Duodenal mucosa (tissue), 2 donors: ENCODE results near the gene ARHGEF10L.

ENCODE experiments used
- H3K27ac ChIP-seq: one replicate; pipeline ENCODE4 v1.7.0; 2013; ENCODE audit warnings: low read depth, low read length
- H3K27me3 ChIP-seq, 2 donors: one replicate each; pipeline ENCODE4 v1.7.0; 2013; ENCODE audit warnings: low read length in 2 of 2, control low read depth in 1 of 2; ENCODE audit not compliant: insufficient read depth in 2 of 2, control insufficient read depth in 1 of 2
- H3K36me3 ChIP-seq, 2 donors: one replicate each; pipeline ENCODE4 v1.7.0; 2013; ENCODE audit warnings: low read length in 2 of 2, control low read depth in 1 of 2; ENCODE audit not compliant: insufficient read depth in 2 of 2, control insufficient read depth in 1 of 2
- H3K4me1 ChIP-seq, 2 donors: one replicate each; pipeline ENCODE4 v1.7.0; 2013; ENCODE audit warnings: low read length in 2 of 2, control low read depth in 1 of 2; ENCODE audit not compliant: insufficient read depth in 2 of 2, control insufficient read depth in 1 of 2
- H3K4me3 ChIP-seq, 2 donors: one replicate each; pipeline ENCODE4 v1.7.0; 2013; ENCODE audit warnings: low read length in 2 of 2, low read depth in 1 of 2
- H3K9ac ChIP-seq, 2 donors: one replicate each; pipeline ENCODE4 v1.7.0; 2013; ENCODE audit warnings: low read length in 2 of 2, low read depth in 1 of 2
- H3K9me3 ChIP-seq, 2 donors: one replicate each; pipeline ENCODE4 v1.7.0; 2013; ENCODE audit warnings: low read length in 2 of 2, control low read depth in 1 of 2; ENCODE audit not compliant: control insufficient read depth in 1 of 2

The ARHGEF10L gene

GRCh38 chr1:17610713-17611112 is 71.2 kb downstream of the ARHGEF10L start:
- H3K27ac ChIP-seq: no peak overlapping the region
- no peaks in the 10 kb centered on the region for H3K27me3 ChIP-seq
- H3K36me3 ChIP-seq: peaks cover 35 to 76% of the 10 kb centered on the region in 2 donors
- H3K9ac ChIP-seq: no peak overlapping the region
- H3K4me3 ChIP-seq: no peak overlapping the region
- no peaks in the 10 kb centered on the region for H3K9me3 ChIP-seq
- no peaks in the 10 kb centered on the region for H3K4me1 ChIP-seq

GRCh38 chr1:17611991-17612390 is 72.5 kb downstream of the ARHGEF10L start:
- no peaks in the 10 kb centered on the region for H3K27me3 ChIP-seq
- no peak overlapping the region for H3K4me3 ChIP-seq
- no peaks in the 10 kb centered on the region for H3K9me3 ChIP-seq
- no peak overlapping the region for H3K9ac ChIP-seq
- H3K36me3 ChIP-seq: peaks cover 37 to 89% of the 10 kb centered on the region in 2 donors
- no peak overlapping the region for H3K27ac ChIP-seq
- no peaks in the 10 kb centered on the region for H3K4me1 ChIP-seq

DNA sequence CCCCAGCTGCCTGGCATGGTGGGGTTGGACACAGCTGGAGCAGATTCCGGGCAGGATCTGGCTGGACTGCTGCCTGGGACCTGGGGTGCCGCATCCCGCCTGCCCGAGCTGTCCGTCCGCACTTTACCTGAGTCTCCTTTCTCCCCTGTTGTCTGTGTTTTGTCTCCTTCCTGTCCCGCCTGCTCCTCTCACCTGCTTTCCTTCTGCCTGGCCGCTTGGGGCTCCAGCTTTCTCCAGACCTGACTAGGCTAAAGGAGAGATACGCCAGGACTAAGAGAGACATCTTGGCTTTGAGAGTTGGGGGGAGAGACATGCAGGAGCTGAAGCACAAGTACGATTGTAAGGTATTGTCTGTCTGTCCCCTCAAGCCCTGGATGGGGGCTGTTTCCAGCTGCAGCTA is 73.3 kb downstream of the ARHGEF10L start:
- H3K4me3 ChIP-seq: no peak overlapping the region
- no peaks in the 10 kb centered on the region for H3K9me3 ChIP-seq
- no peaks in the 10 kb centered on the region for H3K4me1 ChIP-seq
- no peak overlapping the region for H3K27ac ChIP-seq
- no peak overlapping the region for H3K9ac ChIP-seq
- H3K36me3 ChIP-seq: peaks cover 43 to 92% of the 10 kb centered on the region in 2 donors
- no peaks in the 10 kb centered on the region for H3K27me3 ChIP-seq

DNA sequence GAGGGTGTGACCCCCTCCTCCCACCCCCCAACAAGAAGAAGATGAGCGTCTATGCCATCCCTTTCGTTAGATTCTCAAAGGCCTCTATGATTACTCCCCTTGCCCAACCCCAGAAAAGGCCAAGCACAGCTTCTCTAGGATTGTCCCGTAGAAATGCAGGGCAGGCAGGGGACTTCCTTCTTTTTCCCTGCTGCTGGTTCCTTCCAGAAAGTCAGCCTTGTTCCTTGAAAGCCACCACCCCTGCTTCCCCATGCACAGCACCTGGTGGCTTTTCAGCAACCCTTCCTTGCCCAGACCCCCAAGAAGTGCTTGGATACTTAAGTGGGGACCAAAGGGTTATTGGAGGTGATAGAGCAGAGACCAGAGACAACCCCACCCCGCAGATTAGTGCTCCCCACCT is 75.1 kb downstream of the ARHGEF10L start:
- Histone ChIP-seq H3K9me3 (no peaks in the 10 kb centered on the region), H3K4me1 (no peaks in the 10 kb centered on the region), H3K4me3 (no peak overlapping the region), H3K27ac (no peak overlapping the region), H3K9ac (no peak overlapping the region), H3K36me3 (peaks cover 39 to 93% of the 10 kb centered on the region in 2 donors), H3K27me3 (no peaks in the 10 kb centered on the region)

DNA sequence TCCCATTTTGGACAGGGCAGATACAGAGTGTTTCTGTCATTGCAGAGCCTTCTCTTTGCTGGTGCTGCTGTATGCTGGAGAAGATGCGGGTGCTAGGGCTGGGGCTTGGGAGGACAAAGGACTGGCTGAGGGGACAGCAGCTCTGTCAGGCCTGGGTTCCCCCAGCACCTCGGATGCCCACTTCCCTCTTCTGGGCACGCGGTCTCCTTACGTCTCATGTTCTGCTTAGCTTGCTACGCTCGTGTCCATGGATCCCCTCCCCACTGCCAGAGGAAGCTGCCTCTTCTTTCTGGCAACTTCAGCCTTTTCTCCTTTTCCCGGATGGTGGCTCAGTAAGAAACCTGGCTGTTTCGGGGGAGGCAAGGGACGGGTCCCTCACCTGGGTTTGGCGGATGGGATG is 75.7 kb downstream of the ARHGEF10L start:
- no peak overlapping the region for H3K9ac ChIP-seq
- H3K4me3 ChIP-seq: no peak overlapping the region
- peaks cover 34 to 90% of the 10 kb centered on the region in 2 donors for H3K36me3 ChIP-seq
- no peaks in the 10 kb centered on the region for H3K9me3 ChIP-seq
- no peaks in the 10 kb centered on the region for H3K4me1 ChIP-seq
- H3K27me3 ChIP-seq: no peaks in the 10 kb centered on the region
- no peak overlapping the region for H3K27ac ChIP-seq

GRCh38 chr1:17615959-17616358 is 76.5 kb downstream of the ARHGEF10L start:
- Histone ChIP-seq H3K27me3 (no peaks in the 10 kb centered on the region), H3K4me1 (no peaks in the 10 kb centered on the region), H3K27ac (no peak overlapping the region), H3K36me3 (peaks cover 32 to 90% of the 10 kb centered on the region in 2 donors), H3K4me3 (no peak overlapping the region), H3K9ac (no peak overlapping the region), H3K9me3 (no peaks in the 10 kb centered on the region)

DNA sequence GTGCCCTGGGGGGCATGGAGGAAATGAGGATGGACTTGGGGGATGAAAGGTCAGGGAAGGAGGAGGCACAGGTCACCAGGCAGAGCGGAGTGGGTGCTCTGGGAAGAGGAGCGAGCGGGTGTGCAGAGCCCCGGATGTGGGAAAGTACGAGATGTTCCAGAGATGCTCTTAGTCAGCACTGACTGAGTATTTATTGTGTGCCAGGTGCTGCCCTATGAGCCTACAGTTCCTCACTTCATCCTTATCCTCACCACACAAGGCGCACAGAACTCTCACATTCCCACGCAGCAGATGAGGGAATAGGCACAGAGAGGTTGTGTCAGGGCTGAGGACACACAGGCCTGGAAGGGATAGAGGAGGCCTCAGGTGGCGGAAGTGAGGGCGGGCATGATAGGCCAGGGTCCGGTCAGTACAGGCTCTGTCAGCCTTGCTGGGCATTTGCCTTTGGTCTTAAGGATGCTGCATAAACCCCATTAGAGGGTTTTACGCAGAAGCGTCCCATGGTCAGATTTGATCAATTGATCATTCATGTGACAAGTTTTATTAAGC is 77.3 kb downstream of the ARHGEF10L start:
- Histone ChIP-seq H3K27me3 (no peaks in the 10 kb centered on the region), H3K27ac (no peak overlapping the region), H3K36me3 (peaks cover 32 to 90% of the 10 kb centered on the region in 2 donors), H3K4me1 (no peaks in the 10 kb centered on the region), H3K9me3 (no peaks in the 10 kb centered on the region), H3K4me3 (no peak overlapping the region), H3K9ac (no peak overlapping the region)

- H3K4me1 ChIP-seq: no peaks in the 10 kb centered on the region
- H3K27ac ChIP-seq: no peak overlapping the region
- no peaks in the 10 kb centered on the region for H3K27me3 ChIP-seq
- no peaks in the 10 kb centered on the region for H3K9me3 ChIP-seq
- peaks cover 29 to 91% of the 10 kb centered on the region in 2 donors for H3K36me3 ChIP-seq
- H3K9ac ChIP-seq: no peak overlapping the region
- no peak overlapping the region for H3K4me3 ChIP-seq
These were observed 78.5 kb downstream of the ARHGEF10L start for GRCh38 chr1:17617787-17618557.

DNA sequence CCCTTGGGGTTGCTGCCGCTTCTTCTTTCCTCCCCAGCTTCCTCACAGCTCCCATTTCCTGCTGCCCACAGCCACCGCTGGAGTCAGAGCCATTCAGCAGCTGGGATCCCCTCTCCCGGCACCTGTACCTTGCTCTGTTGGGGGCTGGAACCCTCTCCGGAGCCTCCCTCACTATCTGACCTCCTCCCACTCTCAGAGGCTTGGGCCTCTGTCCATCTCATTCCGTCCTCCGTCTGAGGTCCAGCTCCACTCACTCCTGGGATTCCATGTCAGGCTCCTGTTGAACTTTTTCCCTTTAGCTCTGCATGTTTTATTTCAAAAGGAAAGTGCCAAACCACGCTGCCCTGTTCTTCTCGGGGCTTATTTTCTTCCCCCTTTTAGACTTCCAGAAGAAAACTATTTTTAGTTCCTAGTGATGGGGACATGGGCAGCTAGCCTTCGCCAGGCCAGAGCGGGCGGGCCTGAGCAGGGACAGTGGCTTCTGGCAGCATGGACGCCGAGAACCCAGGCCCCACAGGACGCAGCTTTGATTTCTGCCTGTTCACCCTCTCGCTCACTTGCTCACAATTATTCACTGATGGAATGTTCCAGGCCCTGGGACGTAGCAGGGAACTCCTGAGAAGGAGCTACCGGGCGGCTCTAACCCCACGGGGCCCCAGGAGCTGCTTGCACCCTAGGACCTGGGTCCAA is 79.2 kb downstream of the ARHGEF10L start:
- no peak overlapping the region for H3K27ac ChIP-seq
- no peaks in the 10 kb centered on the region for H3K4me1 ChIP-seq
- no peaks in the 10 kb centered on the region for H3K27me3 ChIP-seq
- H3K9ac ChIP-seq: no peak overlapping the region
- no peaks in the 10 kb centered on the region for H3K9me3 ChIP-seq
- H3K4me3 ChIP-seq: no peak overlapping the region
- peaks cover 31 to 91% of the 10 kb centered on the region in 2 donors for H3K36me3 ChIP-seq

GRCh38 chr1:17620448-17620847 is 81.0 kb downstream of the ARHGEF10L start:
- Histone ChIP-seq H3K27ac (no peak overlapping the region), H3K4me3 (no peak overlapping the region), H3K36me3 (peaks cover 36 to 92% of the 10 kb centered on the region in 2 donors), H3K27me3 (no peaks in the 10 kb centered on the region), H3K4me1 (peaks cover 7 to 9% of the 10 kb centered on the region in 2 donors), H3K9ac (no peak overlapping the region), H3K9me3 (no peaks in the 10 kb centered on the region)
